GM19099 (cell line): Measurements from ENCODE around the gene TRAF1.

Experiments used
- POLR2A ChIP-seq: IDR thresholded peaks from 3 replicates; pipeline ENCODE4 v1.6.1; 2011; ENCODE audit warnings: low read depth; ENCODE audit not compliant: insufficient read length; ENCODE audit errors: extremely low read depth

TRAF1 gene

GRCh38 chr9:120878188-120879130 is 48.1 kb downstream of the TRAF1 start:
- no peak for TF ChIP-seq POLR2A

DNA sequence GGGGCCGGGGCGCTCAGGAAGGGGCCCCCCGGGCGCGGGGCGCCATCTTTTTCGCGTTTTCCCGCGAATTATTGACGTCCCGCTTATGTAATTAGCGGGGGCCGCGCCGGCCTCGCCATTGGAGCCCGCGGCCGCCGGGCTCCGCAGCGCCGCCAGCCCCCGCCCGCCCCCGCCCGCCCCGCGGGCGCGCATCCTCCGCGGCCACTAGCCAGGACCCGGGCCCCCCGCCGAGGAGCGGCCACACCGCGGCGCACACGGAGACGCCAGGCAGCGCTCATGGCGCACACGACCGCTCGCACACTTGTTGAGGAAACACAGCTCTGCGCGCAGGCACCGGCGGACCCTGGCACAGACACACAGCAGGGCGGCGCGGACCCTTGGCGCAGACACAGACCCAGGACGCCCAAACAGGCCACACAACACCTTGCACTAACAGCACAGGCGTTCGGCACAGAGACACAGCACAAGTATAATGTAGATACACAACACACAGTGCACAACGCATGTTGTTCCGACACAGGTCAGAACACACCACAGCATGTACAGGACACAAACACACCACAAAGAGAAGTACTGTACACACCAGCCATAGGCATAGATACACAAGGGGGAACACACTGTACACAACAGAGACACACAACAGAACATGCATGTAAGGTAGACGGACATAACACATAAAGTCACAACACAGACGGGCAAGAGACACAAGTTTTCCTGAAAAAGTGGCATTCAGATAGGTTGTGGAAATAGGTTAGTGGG is 49.1 kb downstream of the TRAF1 start:
- TF ChIP-seq POLR2A = peak; percentile 67

DNA sequence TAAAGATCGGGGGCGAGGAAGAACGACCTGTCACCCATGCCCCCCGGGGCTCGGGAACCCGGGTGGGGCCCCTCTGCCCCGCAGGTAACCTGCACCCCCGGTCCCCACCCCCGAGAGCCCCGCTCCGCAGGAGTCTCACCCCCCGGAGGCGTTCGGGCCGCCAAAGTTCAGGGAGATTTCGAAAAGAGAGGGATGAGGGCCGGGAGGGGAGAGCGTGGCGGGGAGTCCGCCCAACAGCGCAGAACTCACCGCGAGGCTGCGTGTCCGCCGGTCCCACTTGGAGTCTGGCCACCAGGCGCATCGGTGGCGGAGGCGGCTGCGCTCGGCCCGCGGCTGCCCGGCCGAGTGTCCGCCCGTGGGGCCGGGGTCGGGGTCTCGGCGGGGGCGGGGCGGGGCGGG is 49.8 kb downstream of the TRAF1 start, which contains the start of gene PHF19:
Gene PHF19, minus strand, starts transcription at position 347 of the 399 bp plus-strand sequence. CDS start 2,447 bp downstream, outside the sequence.
- TF ChIP-seq POLR2A = no peak

DNA sequence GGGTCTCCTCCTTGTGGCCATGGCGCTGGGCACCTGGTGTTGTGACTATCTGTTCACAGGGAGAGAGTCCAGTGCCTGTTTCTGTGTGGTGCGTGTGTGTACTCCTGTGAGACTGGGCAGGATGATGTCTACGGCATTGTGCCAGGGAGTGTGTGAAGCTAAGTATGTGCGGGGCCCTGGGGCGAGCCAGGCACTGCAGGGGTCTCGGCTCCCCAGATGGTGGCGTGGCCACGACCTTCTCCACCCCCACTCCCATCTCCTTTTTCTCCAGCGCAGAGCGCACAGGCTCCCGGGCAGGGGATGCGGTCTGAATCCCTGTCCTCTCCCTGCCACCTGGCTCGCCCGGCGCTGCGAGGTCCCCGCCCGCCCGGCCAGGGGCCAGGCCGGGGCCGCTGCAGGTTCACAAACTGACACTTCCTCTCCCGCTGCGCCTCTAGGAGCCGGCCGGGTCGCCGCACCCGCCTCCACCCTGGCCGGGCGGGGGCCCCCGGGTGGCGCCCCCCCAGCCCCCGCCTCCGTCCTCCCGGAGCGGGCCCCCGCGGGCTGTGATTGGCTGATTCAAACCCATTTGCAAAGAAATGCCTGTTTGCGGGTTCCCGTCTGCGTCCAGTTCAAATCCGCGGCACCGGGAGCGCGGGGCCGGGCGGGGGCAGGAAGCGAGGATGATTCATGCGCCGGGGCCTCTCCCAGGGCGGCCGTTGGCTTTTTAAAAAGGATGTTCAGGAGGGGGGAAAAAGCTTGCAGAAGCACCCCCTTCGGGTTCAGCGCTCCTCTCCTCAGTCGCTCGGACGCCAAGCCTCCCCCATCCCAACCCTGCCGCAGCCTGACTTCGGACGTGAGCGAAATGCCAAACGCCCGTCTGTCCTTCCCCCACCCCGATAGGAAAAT is 50.4 kb downstream of the TRAF1 start:
- no peak for TF ChIP-seq POLR2A

GRCh38 chr9:120875643-120875953 is 51.0 kb downstream of the TRAF1 start:
- TF ChIP-seq POLR2A = no peak

DNA sequence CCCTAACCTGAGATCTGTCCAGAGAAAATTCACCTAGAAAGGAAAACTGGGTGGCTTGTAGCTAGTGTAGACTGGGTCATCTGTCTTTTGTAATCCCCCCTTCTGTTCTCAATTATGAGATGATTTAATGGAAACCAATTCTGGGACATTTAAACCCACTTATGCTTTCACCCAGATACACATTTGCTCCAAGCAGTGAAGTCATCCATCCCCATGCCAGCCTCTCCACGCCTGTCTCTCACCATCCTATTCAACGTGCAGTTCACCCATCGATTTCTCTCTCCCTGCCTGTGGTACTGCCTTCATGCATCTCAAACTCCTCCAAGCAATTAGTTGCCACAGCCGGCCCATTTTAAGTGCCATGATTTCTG is 51.4 kb downstream of the TRAF1 start:
- no peak for TF ChIP-seq POLR2A

DNA sequence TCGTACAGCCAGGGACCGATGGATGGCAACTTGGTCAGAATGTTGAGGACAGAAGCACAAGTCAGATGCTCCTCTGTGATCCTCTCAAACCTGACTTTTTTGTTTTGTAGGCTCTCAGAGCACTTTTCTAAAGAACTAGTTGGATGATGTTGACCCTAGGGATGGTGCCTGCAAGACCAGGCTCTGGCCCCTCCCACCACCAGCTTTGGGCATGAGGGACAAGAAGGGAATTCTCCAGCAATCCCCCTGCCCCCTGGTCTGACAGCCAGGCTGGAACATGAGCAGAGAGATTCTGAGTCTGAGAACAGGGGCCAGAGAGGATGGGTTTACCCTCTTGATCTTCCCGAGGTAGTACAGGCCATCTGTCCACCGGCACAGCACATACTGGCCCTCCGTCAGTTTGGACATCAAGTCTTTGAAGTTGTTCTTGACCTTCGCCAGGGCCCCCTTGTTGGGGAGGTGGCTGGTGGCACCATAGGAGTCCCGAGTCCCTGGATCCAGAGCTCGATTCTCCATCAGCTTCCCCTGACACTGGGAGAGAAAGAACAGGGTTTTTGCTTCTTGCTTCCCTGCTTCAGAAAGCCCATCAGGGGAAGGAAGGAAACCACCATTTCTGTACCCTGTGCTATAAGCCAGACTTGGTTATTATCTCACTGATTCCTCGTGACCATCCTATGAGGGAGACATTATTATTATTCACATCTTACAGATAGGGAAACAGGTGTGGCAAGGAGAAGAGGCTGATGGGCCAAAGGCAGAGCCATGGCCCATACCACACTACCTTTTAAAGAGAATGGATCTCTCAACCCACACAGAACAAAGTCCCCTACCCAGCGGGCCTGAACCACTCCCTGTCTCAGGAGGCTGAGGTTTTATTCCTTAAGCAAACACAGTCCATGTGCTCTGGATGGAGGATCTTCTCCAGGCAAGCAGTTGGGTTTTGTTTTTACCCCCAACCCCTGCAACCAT is 52.1 kb downstream of the TRAF1 start:
- no peak for TF ChIP-seq POLR2A

- no peak for TF ChIP-seq POLR2A
Measured at GRCh38 chr9:120873512-120873911, 53.1 kb downstream of the TRAF1 start.

DNA sequence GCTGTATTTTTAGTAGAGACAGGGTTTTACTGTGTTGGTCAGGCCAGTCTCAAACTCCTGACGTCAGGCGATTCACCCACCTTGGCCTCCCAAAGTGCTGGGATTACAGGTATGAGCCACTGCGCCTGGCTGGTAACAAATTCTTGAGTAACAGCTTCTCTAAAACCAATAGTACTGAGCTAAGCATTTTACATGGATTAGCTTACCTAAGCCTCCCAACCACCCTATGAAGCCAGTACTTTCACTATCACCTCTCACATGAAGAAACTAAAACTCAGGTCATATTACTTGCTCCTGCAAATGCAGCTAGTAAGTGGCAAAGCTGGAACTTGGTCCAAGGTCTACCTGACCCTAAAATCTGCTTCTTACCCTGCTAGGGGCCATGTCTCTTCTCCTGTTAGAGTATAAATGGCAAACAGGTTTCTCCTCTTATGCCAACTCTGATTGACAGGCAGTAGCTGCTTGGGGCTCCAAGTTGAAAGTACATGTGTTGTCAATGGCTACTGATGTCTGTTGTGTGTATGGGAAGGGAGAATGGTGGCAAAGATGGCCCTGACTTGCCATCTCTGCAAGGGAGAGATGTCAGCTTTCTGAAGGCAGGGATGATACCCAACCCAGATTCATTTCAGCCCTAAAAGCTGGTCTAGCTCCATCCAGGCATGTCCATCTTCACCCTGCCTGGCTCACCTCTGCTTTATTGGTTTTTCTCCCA is 53.6 kb downstream of the TRAF1 start:
- TF ChIP-seq POLR2A = no peak

DNA sequence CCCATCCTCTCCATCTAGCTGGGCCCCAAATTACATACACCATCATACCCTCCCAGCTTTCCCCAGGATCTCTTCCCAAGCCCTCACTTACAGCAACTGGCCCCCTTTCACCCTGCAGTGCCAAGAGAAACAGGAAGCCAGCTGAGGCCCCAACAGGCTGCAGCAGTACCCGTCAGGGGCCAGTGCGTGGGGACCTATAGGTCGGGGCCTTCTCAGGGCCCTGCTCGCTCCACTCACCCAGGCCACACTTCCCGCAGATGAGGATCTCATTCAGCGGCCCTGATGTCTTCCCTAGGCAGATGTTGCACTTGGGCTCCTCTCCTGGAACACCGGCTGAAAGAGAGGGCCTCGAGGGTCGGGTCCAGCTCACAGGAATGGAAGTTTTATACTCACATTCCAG is 56.4 kb downstream of the TRAF1 start:
- no peak for TF ChIP-seq POLR2A

DNA sequence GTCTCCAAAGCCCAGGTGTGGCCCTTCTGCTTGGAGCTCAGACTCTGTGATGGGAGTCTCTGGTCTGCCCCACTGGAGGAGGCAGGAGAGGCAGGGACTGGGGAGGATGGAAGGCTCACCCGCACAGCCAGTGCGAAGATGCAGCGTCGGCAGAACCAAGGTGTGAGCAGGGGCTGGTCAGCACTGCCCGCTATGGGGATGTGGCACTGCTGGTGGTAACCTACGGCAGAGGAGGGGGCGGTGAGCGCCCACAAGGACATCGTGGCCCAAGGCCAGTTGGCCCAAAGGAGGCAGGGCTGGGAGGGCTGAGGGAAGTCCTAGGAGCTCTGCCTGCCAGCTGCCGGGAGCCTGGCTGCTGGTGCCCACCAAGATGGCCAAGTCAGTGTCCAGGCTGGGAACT is 56.9 kb downstream of the TRAF1 start:
- TF ChIP-seq POLR2A = no peak

DNA sequence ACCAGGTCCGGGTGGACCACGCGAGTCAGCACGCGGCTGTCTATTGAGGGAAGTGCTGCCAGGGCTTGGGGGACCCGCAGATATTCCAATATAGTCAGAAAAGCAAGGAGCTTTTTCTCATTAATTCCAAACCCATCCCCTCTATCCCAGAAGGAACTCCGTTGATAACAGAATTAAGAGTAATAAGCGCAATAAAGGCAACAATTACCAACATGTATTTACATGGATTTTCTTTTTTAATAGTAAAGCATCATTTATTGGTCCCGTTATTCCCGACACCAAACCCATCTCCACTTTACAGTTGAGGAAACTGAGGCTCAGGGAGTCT is 57.3 kb downstream of the TRAF1 start:
- TF ChIP-seq POLR2A = no peak

GRCh38 chr9:120868676-120869359 is 57.8 kb downstream of the TRAF1 start:
- peak; percentile 30 for TF ChIP-seq POLR2A
